ENCODE measurements around the gene INO80B.
"Not testable (repeated sequence)": the region's sequence is repeated elsewhere in the genome, so short reads cannot be mapped to it uniquely, and the experiment has no call there.

INO80B gene

GRCh38 chr2:74454654-74455511 lies at the start of gene INO80B:
Gene INO80B (plus strand): TSS chr2:74455087. CDS start chr2:74455117, 30 bp downstream.
- DNase-seq (ENCODE audit: low read depth, low spot score) = no peak

GRCh38 chr2:74406035-74406434 lies 48.9 kb upstream of the INO80B start:
- no peak for DNase-seq (ENCODE audit: low read depth, low spot score)

- no peak for DNase-seq (ENCODE audit: low read depth, low spot score)
Measured at GRCh38 chr2:74407682-74408081, 47.2 kb upstream of the INO80B start.

GRCh38 chr2:74413001-74413698 lies 41.7 kb upstream of the INO80B start:
- DNase-seq (ENCODE audit: low read depth, low spot score) = no peak

- DNase-seq (ENCODE audit: low read depth, low spot score) = no peak
Measured at GRCh38 chr2:74414441-74414840, 40.4 kb upstream of the INO80B start.

GRCh38 chr2:74414881-74415761 lies 39.8 kb upstream of the INO80B start:
- DNase-seq (ENCODE audit: low read depth, low spot score) = no peak

- no peak for DNase-seq (ENCODE audit: low read depth, low spot score)
Measured at GRCh38 chr2:74415762-74416395, 39.0 kb upstream of the INO80B start.

- no peak for DNase-seq (ENCODE audit: low read depth, low spot score)
Measured at GRCh38 chr2:74416778-74417177, 38.1 kb upstream of the INO80B start.

- DNase-seq (ENCODE audit: low read depth, low spot score) = no peak
Measured at GRCh38 chr2:74417197-74417596, 37.7 kb upstream of the INO80B start.

GRCh38 chr2:74417763-74418162 lies 37.1 kb upstream of the INO80B start:
- DNase-seq (ENCODE audit: low read depth, low spot score) = no peak

- no peak for DNase-seq (ENCODE audit: low read depth, low spot score)
Measured at GRCh38 chr2:74418312-74418711, 36.6 kb upstream of the INO80B start.

- no peak for DNase-seq (ENCODE audit: low read depth, low spot score)
Measured at GRCh38 chr2:74419345-74419744, 35.5 kb upstream of the INO80B start.

GRCh38 chr2:74420006-74420405 lies 34.9 kb upstream of the INO80B start:
- no peak for DNase-seq (ENCODE audit: low read depth, low spot score)

- DNase-seq (ENCODE audit: low read depth, low spot score) = not testable (repeated sequence)
Measured at GRCh38 chr2:74420443-74421103, 34.3 kb upstream of the INO80B start.

GRCh38 chr2:74421221-74421870 lies 33.5 kb upstream of the INO80B start, which contains the start of the genes C2orf81 and WDR54:
Gene C2orf81 (minus strand): TSS chr2:74421619. CDS start chr2:74421560, 59 bp downstream.
Gene WDR54 (plus strand): TSS chr2:74421730. CDS start chr2:74422154, 424 bp downstream.
- DNase-seq (ENCODE audit: low read depth, low spot score) = no peak

GRCh38 chr2:74423231-74424095 lies 31.4 kb upstream of the INO80B start:
- DNase-seq (ENCODE audit: low read depth, low spot score) = no peak

GRCh38 chr2:74424139-74424992 lies 30.5 kb upstream of the INO80B start:
- DNase-seq (ENCODE audit: low read depth, low spot score) = no peak

- no peak for DNase-seq (ENCODE audit: low read depth, low spot score)
Measured at GRCh38 chr2:74424995-74425406, 29.9 kb upstream of the INO80B start.
